ENCODE data around the gene UNC5B.

The UNC5B gene

GRCh38 chr10:71319042-71319799, 106.9 kb downstream of the UNC5B start, which contains the start of gene SLC29A3:
Gene SLC29A3, plus strand, starts transcription at chr10:71319259. Its CDS starts 51 bp downstream, at chr10:71319310.
- DNase-seq (ENCODE audit: low spot score): peak; percentile 29

DNA sequence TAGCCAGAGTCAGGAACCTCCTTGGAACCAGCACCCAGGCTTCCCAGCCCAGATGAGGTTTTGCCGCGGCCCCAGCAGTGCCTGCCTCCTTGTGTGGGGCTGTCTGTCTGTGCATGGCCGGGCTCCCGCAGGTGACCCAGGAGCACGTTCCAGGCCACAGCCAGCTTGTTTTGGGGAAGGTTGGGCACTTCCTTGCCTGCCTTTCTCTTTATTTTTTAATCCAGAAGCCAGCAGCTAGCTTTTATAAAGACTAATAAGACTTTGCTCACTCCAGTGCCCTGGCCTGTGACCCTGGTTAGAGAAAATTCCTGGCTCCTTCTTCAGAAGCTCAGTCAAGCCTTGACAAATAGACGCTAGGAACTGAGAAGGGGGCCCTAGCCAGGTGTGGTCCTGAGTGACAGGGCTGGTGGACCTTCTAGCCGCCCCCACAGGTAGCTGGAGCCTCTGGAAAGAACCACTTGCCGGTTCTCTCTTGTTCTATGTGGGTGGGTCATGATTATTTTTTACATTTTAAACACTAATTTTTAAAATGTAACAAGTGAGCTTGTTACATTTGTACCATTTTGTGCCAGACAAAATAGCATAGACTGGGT, 107.5 kb downstream of the UNC5B start:
- no peak for DNase-seq (ENCODE audit: low spot score)

- no peak for DNase-seq (ENCODE audit: low spot score)
These were observed 108.2 kb downstream of the UNC5B start for GRCh38 chr10:71320592-71320991.

- DNase-seq (ENCODE audit: low spot score): no peak
These were observed 109.0 kb downstream of the UNC5B start for GRCh38 chr10:71321386-71321785.

- peak; percentile 40 for DNase-seq (ENCODE audit: low spot score)
These were observed 111.0 kb downstream of the UNC5B start for GRCh38 chr10:71323407-71323806.

DNA sequence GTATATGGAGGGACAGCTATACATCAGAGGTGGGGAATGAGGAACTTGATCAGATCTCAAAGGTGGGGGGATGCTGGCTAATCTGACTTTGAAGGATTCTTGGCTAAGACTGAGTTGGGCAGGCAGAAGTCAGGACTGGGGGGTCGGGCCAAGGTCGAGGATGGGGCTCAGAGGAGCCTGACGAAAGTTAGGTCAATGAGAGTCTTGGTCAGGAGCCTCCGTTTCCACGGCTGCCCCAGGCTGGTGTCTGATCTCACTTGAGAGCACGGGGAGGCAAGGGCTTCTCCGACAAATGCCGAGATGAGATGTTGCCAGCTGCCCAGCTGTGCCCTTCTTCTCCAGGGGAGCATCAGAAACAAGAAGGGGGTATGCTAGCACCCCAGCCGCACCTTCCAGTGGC, 112.4 kb downstream of the UNC5B start:
- no peak for DNase-seq (ENCODE audit: low spot score)

- DNase-seq (ENCODE audit: low spot score): no peak
These were observed 112.9 kb downstream of the UNC5B start for GRCh38 chr10:71325267-71325666.

GRCh38 chr10:71326464-71326881, 114.1 kb downstream of the UNC5B start:
- no peak for DNase-seq (ENCODE audit: low spot score)

GRCh38 chr10:71330789-71331404, 118.5 kb downstream of the UNC5B start:
- DNase-seq (ENCODE audit: low spot score): no peak

GRCh38 chr10:71331736-71332135, 119.4 kb downstream of the UNC5B start:
- DNase-seq (ENCODE audit: low spot score): no peak

DNA sequence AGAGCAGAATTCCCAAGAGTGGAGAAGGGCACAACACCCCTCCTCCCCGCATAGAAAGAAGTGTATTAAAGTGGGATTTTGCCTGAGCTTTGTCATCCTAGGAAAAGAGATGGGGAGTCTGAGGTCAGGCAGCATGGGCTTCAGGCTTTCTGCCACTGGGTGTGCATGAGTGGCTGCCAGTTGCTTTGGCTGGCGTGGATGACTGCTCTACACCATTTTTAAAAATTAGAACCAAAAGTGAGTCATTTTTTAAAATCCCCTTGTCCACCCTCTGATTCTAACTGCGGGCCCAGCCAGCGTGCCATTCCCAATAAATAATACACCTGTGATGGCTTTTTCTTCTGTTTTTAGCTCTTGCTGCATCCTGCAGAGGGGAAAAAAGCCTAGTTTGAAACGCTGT, 120.1 kb downstream of the UNC5B start:
- no peak for DNase-seq (ENCODE audit: low spot score)

DNA sequence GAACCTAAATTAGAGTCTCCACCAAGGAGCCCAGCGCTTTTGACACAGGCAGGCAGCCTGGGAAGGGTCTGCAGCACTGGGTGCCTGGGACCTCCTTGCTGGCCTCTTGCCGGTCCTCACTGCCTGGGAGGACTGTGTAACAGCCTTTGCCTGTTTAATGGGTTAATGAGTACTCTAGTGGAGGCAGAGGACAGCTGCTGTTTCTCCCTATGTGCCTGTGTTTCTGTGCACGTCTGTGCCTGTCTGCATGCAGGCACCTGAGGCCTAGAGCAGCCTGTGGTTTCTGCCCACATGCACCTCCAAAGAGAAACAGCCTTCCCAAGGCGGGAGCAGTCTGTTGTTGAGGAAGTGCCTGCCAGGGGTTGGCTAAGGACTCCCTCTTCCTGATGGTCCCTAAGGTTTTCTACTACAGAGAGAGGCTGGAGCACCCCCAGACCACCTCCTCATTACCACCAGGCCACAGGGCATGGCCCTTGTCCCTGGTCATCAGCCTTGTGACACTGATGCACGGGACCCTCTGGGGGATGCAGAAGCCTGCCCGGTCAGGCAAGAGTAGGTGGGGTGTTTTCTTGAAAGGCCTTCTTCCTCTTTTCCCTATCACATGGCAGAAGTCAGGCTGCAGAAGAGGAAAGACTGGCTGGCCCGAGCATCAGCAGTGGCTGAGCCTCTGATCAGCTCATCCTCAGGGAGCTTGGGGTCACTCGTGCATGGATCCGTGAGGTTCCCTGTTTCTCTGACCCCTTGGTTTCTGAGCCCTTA, 120.9 kb downstream of the UNC5B start:
- DNase-seq (ENCODE audit: low spot score): no peak

DNA sequence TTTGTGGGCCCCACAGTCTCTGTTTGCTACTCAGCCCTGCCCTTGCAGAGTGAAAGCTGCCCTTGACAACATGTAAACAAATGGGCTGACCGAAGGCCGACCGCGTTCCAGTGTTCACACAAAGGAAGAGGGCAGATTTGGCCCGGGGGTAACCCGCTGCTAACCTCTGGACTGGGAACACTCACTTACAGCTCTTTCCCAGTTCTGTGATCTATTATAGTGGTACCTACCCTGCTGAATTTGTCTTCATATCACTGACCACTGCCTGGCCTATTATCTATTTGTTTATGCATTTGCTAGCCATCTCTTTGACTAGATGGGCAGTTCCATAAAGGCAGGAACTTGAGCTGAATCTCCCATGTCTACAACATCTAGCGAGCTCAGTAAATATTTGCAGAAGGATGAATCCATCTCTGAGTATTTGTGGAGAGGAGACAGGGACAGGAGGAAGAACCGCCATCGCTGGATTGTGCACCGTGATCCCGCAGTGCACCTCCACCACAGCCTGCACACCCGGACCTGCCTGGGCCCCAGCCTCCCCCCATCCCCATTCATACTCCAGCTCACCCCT, 121.9 kb downstream of the UNC5B start:
- DNase-seq (ENCODE audit: low spot score): no peak

GRCh38 chr10:71335173-71335708, 122.9 kb downstream of the UNC5B start:
- DNase-seq (ENCODE audit: low spot score): no peak

- no peak for DNase-seq (ENCODE audit: low spot score)
These were observed 124.3 kb downstream of the UNC5B start for GRCh38 chr10:71336632-71337031.

DNA sequence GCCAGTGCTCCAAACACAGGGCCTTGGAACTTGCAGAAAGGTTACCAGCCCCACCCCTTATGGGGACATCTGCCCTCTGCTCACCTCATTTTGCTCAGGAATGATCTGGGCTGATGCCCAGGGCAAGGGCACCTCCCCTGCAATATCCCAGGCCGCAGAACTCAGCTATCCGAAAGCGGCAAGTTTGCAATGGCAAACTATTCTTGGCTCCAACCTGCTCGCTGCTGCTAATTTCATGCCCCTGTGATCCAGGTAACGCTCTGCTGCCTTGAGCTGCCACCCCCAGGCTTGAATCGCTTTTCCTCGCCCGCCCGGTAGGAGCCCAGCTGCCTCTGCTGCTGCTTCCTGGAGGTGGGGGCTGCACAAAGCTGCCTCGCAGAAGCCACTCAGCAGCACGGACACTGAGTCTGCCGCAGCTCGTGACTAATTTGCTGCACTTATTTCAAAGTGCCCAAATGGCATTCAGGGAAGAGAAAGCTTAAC, 124.9 kb downstream of the UNC5B start:
- no peak for DNase-seq (ENCODE audit: low spot score)

- no peak for DNase-seq (ENCODE audit: low spot score)
These were observed 126.5 kb downstream of the UNC5B start for GRCh38 chr10:71338728-71339495.

DNA sequence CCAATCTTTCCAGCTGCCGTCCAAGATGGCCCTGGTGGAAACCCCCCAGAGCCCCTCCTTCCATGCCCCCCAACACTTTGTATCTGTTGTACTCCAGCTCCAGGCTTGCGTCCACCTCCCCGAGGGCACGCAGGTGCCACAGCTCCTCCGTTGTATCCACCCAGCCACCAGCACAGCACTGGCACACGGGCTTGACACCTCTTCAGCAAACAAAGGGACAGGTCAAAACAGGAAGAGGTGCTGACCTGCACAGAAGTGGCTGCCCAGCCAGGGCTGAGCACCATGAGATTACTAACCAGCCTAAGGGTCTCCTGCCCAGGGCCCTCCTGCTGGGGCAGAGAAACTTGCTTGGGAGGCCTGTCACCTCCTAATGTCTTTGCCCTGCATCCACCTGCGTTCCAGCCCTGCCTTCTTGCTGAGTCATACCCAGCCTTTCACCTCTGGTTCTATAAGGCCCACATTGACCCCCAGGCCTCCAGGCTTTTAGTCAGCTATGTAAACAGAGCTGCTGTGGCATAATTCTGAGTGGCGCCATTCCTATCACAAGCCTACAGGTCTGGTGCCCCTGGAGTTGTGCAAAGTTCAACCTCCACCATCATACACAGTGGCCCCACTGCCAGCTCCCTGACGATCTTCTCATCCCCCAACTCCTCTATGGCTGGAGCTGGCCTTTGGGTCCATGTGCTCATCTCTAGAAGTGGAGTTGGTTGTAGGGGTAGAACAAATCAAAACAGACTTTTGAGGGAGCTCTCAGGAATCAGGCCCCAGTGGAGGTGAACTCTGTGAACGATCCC, 127.6 kb downstream of the UNC5B start:
- no peak for DNase-seq (ENCODE audit: low spot score)

- DNase-seq (ENCODE audit: low spot score): no peak
These were observed 130.4 kb downstream of the UNC5B start for GRCh38 chr10:71342573-71343391.

Data from COLO829 (cell line).